Endometrium (tissue), 2 donors: ENCODE data around the gene GRID1.
"Not testable (repeated sequence)": the region's sequence is repeated elsewhere in the genome, so short reads cannot be mapped to it uniquely, and the experiment has no call there.

Experiments
- FAIRE-seq: peaks from 2 replicates; lab custom pipeline; 2012; peaks lifted over from hg19 to GRCh38; lab: Jason Lieb, UNC
- donor health status: control.
- donor health status: control.

GRID1 gene

DNA sequence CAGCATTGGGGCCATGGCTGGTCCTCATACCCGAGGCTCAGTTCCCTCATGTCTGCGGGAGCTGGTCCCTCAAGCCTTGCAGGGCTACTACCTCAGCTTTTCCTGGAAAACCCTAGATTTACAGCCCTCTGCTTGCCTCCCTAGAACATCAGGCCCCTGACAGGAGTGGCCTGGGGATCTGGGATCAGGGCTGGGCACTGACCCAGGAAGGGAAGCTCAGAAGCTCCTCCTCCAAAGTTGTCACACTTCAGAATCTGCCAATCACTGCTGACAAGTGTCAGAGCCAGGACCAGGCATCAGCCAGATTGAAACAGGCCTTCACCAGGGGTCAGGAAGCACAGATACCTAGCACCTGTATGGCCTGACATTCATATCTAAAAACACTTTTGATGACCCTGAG, 115.2 kb downstream of the GRID1 start:
- FAIRE-seq, result no peak

DNA sequence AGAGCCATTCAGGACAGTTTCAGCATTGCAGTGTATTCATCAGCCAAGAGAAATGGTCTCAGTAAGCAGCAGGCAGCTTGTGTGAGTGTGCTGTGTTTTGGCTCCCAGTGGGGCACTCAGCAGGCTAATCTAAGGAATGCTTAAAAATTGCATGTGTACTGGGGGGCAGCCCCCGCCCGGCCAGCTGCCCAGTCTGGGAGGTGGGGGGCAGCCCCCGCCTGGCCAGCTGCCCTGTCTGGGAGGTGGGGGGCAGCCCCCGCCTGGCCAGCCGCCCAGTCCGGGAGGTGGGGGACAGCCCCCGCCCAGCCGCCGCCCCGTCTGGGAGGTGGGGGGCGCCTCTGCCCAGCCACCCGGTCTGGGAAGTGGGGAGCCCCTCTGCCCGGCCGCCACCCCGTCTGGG, 116.2 kb downstream of the GRID1 start:
- no peak for FAIRE-seq

DNA sequence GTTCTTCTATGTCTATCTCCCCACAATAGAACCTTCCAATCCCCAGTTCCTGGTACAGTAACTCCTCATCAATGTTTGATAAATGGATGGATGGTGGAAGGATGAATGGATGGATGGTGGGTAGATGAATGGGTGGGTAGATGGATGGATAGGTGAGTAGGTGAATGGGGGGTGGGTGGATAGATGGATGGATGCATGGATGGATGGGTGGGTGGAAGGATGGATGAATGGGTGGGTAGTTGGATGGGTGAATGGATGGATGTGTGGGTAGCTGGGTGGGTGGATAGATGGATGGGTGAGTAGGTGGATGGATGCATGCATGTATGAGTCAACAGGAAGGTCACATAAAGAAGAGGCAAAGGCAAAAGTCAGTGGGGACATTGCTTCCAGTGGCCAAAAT, 116.8 kb downstream of the GRID1 start:
- FAIRE-seq, result no peak

DNA sequence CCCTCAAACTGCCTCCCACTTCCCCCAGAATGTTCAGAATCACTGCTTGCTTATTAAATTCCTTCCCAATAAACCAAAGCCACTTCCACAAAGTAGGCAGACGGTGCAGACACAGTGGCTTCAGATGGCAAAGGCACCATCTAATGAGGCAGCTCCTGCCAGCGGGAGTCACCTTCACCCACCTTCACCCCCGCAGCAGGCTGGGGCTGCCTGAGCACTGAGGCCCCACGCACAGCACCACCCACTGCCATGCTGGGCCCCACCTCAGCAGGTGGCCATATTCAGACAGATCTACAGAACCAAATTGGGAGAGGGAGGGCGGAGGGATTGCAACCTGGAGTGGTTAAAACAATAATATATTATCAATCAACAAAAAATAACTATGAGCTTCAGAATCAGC, 118.5 kb downstream of the GRID1 start:
- FAIRE-seq, result no peak

DNA sequence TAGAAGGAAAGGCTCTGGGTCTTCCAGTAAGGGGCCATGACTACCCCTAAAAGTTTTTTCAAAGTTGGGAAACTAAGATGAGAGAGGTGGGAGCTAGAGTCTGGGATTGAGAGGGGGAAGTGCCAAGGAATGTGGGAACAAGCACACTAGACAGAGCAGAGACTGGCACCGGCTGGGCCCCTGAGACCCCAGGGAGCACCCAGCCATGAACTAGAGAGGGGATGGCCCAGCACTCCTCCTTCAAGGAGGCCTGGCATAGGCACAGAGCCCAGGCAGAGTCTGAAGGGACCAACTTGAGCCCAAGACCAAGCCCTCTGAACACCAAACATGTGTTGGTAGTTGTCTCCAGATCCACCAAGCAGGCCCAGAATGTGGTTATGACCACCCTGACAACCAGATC, 119.0 kb downstream of the GRID1 start:
- no peak for FAIRE-seq

DNA sequence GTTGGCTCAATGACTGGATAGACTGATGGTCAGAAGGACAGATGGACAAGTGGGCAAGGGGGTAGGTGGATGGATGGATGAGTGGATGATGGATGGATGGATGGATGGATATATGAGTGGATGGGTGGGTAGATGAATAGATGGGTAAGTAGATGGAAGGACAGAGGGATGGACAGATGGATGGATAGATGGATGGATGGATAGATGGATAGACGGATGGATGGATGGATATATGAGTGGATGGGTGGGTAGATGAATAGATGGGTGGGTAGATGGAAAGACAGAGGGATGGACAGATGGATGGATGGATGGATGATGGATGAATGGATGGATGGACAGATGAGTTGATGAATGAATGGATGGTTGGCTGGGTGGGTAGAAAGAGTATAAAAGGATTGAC, 119.5 kb downstream of the GRID1 start:
- FAIRE-seq, result no peak

DNA sequence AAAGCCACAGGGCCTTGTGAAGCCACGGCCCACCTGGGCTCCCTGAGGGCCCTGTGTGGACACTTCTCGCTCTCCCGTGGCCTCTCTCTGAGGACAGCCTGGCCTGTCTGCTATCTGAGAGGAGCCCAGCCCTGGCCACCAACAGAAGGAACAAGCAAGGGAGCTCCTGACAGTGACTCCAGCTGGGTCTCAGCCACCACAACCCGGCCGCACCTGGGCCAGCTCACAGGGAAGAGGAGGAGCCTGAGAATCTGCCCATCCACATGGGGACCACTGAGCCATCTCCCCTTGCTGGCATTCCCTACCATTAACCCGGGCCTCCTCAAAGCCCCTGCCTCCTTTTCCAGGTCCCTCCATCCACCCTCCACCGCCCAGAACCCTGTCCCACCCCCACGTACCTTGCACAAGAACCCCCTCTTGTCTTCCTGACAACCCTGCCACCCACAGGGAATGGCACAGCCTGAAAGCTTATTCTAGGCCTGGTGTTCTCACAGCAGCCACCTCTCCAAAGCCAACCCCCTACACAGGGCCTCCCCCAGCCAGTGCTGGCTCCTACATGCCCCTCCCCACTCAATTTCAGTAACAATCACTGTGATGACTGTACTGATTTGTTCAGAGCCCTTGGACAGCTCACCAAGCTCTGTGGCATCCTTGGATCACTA, 120.2 kb downstream of the GRID1 start:
- no peak for FAIRE-seq

DNA sequence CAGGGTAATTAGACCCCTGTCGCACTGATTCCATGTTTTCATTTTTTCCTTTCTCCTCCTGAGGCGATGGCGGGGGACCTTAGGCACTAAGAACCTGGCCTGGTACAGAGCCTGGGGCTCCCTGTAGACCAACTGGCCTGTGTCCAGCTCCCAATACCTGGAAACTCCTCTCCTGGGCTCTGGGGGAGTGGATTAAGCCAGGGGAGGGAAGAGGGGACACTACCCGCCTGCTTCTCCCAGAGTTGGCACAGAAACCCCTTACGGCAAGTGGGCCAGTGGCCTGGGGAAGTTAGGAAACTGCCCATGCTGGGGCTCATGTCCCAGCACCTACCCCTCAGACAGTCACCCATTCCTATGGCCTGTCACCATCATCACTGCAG, 121.6 kb downstream of the GRID1 start:
- FAIRE-seq, result no peak

DNA sequence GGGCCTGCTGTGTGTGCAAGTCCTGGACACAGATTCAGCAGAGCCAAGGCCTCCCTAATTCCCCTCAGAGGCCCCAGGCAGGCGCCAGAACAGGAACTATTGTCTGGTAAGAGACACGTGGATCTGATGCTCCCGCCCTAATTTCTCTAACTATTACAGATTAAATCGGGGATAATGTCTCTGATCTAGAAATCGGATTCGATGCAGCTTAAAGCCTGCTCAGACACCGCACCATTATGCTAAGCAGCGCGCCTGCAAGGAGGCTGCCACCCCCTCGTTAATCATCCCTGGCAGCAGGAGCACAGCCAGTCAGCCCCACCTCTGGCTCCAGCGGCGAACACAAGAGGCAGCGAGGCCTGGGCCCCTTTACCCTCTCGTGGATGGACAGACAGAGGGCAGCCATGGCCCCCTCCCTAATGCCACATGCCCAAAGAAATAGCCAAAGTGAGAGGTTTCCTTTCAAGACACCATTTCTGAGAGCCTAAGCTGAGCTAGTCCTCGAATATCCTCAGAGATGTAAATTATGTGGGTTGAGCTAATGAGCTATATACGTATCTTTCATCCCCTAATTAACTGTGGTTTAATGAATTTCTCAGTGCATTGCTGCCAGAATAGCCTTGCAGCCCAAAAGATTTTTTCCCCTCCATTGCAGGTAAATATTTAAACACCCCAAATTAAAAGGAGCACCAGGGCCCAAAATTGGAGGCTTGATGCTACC, 122.1 kb downstream of the GRID1 start:
- FAIRE-seq, result no peak

DNA sequence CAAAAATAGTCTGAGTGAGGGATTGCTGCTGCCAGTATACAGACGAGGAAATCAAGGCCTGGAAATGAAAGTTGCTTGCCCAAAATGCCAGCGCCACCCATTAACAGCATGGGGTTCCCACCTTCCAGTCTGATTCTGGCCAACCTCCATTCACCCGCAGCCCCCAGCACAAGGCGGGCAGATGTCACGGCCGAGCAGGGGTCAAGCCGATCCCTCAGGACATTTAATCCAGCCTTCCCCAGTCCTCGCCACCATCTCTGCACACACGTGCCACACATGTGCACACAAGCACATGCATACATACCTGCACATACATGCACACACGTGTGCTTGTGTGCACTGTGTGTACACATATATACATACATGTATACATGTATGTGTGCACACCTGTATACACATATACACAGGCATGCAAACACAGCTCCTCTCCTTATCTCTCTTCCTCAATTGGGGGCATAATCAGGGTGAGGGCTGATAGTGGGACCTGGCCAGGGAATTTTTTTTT, 122.9 kb downstream of the GRID1 start:
- no peak for FAIRE-seq

DNA sequence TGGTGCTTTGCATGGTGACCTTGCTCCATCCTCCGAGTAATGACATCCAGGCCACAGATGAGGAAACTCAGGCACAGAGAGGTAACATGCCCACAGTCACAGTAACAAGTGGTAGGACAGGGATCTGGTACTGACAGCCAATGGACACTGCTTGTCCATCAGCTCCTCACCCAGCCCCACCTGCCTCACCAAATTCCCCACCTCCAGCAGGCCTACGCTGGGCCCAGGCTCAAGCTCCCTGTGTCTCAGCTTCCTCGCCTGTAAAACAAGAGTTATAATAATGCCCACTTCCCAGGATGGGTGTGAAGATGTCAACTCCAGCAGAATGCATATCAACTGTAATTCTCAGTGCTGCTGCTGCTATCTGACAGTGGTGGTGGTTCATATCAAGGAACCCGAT, 123.8 kb downstream of the GRID1 start:
- FAIRE-seq, result no peak

DNA sequence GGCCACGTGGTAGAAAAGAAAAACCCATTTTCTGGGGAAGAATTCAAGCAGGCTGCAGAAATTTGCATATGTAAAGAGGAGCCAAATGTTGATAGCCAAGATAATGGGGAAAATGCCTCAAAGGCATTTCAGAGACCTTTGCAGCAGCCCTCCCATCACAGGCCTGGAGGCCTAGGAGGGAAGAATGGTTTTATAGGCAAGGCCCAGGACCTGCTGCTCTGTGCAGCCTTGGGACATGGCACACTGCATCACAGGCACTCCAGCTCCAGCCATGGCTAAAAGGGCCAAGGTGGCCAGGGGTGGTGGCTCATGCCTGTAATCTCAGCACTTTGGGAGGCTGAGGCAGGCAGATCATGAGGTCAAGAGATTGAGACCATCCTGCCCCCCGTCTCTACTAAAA, 128.5 kb downstream of the GRID1 start:
- FAIRE-seq, result not testable (repeated sequence)

DNA sequence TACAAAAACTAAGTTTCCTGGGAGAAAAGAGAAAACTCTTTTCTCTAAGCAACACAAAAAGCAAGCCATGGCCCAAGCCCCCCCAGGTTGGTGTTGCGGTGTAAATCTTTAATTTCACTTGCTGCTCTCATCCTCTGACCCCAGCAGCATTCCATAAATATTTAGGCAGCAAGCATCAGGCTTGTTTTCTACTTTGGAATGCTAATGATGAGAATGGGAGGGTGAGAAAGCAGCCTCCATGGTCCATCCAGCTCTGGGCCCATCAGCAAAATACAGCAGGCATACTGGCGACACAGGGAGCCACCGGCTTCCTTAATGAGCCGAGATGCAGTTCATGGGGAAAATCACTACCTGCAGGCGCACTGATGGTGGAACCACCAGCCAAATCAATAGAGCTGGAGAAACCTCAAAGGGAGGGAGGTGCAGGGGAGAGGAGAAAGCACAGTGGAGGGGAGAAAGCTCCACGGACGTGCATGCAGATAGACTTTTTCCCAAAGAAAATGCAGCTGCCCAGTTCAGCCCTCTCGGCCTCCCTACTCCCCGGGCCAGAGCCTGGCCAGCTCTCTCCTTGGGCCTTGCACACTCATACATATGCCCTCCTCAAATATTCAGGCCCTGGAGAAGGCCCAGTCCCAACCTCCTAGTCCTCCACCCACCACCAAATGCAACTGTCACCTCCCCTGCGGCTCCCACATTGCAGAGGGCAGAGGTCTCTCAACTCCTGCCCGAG, 131.9 kb downstream of the GRID1 start:
- no peak for FAIRE-seq

DNA sequence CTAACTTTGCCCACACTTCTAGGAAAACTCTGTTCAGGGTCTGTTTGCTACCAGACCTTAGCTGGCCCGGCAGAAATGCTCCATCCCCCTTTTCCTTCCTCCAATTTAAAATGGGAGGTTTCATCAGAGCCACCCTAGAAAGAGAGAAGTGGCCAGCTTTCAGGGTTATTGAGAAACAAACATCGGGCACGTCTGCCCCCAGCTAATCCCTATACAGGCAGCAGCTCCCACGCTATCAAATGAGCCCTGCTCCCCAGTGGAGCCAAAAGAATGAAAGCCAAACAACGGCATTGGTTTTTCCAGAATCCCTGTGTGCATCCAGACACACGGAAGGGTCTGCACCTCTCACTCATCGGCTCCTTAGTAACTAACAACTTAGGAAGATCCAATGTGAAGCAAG, 132.5 kb downstream of the GRID1 start:
- no peak for FAIRE-seq

DNA sequence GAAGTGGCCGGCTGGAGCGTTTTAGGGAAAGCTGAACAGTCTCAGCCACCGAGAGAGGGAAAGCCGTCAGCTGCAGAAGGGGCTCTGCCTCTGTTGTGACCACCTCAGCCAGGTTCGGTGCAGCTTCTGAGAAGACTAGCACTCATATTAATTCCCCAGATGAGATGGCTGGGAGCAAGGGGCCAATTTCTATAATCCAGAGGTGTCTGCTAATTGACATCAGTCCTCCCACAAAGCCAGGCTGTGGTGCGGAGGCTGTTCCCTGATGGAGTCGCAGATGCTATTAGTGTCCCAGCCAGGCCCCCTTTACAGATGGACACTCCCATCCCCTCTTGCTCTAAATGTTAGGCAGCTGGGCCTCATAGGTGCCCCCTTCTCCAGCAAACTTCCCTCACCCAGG, 133.5 kb downstream of the GRID1 start:
- FAIRE-seq, result no peak

DNA sequence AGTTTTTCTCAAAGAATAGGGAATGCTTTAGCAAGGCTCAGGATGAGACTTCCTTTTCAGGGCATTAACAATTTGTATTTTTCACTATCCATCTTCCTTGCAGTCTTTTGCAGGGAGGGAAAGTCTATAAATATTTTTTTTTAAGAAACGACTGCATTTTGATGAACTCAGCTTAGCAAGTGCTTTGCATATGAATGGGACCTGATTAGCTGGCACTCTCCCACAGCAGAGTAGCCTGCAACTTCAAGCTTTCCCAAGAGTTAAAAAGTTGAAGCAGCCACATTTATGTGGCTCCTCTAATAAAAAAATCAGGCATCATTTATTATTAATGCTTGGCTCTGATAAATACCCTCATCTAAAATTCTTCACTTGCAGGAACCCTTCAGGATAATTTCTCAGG, 134.0 kb downstream of the GRID1 start:
- no peak for FAIRE-seq

DNA sequence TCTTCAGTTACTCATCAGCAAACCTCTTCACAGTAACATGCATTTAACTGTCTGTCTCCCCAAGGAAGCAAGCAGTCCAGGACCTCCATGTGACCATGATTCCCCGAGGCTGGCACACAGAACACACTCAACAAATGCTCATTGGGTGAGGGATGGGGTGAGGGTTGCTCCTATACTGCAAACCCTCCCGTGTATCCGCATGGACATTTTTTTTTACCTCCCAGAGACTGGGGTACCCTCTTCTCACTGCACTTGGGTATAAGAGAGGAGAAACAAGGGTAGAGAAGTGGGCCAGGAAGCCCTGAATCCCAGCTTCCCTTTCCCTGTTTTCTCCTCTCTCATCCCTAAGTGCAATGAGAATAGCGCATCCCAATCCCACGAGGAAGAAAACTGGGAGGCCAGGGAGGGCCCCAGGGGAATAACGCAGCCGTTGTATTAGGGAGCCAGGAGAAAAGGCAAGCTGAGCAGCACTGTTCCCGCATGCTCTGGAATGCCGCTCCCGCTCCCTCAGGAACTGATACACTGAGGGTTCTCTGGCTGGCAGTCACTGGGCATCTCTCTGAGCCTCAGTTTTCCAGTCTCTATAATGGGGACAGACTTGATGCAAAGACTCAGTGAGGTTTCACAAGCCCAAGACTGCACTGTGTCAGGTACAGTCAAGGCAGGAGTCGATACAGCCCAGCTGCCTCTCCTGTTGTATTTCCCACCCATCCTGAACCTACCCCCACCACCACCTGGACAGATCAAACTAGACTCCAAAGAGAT, 134.6 kb downstream of the GRID1 start:
- FAIRE-seq, result no peak

DNA sequence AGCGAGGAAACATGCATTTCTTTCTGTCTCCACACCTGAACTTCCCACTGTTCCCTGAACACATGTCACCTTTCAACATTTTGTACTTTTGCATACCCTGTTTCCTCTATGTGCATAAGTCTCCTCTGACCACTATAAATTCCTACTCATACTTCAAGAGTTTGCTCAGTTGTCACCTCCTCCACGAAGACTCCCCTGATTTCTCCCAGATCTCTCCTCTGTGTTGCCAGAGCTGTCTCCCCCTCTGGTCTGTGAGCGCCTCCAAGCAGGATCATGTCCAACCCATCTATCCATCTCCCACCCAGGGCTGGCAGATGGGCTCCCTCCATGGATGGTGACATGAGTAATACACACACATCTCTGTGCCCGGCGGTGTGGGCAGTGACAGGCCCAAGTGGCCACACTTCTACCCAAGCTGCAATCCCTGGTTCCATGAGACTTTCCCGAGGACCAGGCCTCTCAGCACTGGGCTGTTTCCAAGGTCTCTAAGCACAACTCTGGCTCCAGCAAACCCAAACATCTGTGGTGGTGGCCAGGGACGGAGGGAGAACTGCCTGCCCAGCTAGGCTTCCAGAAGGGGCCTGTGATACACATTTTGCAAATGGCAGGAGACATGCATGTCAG, 135.9 kb downstream of the GRID1 start:
- FAIRE-seq, result no peak

DNA sequence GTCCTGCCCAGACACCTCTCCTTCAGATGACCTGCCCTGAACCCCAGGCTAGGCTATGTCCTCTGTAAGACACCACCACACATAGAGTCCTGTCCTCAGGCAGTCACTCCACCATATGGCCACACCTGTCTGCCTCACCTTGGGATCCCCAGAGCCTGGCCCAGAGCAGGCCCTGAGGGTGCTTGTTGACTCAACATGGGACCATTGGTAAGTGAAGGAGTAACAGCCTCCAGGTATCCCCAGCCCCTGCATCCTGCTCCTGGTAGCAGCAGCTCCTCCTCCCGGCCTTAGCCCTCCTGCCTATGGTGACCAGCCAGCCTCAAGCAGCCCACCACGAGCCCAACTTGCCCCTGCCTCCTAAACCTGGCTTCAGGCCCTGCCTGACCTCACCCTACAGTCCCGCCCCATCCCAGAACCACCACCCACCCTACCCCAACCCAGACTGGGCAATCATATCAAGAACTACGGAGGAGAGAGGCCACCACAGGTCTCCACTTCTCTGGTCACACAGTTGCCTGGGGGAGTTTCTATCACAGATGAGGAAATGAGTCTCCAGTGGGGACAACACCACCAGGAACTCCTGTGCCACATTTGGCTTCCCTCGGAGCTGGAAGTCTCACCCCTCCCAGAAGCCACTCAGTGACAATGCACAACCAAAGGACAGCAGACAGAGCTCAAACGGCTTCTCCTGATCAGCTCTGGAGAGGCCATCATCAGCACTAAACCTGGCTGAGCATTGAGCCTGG, 136.6 kb downstream of the GRID1 start:
- no peak for FAIRE-seq

DNA sequence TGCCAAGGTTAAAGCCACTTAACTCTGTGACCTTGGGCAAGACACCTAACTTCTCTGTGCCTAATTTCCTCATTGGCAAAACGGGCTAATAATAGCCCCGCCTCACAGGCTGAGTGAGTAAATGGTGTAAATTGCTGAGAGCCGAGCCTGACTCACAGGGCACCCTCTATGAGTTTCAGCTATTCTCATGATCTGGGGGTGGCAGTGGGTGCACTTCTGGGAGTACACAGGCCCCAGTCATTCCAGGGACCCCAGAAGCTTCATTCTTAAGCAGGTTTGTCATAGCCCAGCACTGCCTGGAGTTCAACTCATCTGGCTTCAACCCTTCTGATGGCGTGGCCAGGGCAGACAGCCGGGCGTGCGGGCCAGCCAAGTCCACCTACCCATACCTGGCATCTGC, 137.2 kb downstream of the GRID1 start:
- FAIRE-seq, result no peak

DNA sequence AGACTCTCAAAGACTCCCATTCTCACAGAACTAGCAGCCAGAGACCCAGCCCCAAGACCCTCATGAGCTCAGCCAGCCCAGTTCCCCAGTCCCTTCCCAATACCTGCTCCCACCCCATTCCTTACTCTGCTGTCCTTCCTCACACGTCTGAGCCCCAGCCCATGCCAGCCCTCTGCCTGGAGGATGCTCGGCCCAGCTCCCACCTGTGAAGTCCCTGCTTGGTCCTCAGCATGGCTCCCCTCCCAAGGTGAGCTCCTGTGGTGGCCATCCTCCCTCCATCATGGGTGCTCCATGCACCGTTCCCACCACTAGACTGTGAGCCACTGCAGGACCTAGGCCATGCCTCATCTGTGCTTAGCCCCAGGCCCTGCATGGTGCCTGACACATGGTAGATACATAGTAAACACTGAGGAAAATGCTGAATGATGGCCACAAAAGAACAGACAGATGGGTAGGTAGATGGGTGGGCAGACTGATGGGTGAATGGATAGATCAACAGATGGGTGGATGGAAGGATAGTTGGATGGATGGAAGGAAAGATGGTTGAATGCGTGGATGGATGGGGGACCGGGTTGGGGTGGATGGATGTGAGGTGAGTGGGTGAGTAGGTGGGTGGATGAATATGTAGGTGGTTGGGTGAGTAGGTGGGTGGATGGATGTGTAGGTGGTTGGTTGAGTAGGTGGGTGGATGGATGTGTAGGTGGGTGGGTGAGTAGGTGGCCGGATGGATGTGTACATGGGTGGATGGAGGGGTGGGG, 138.9 kb downstream of the GRID1 start:
- FAIRE-seq, result no peak
